Esophagus squamous epithelium (tissue), 4 donors: ENCODE data around the gene PRM2.

ENCODE experiments used
- POLR2A ChIP-seq, 4 donors: fragments of 450-650 bp; IDR thresholded peaks; one replicate each; pipeline ENCODE4 v1.6.1; 2017; ENCODE audit warnings: antibody characterized with exemption in 4 of 4, mild to moderate bottlenecking in 4 of 4, moderate library complexity in 3 of 4
- TF ChIP-seq, protein P1 (sequence below), 6 experiments: fragments of 450-650 bp in 4 of 6; fragments of 200-600 bp in 2 of 6; sonication (generic) in 2 of 6; IDR thresholded peaks; one replicate each; pipeline ENCODE4 v1.5.1; 2016 to 2019; ENCODE audit warnings: antibody characterized with exemption in 6 of 6, mild to moderate bottlenecking in 4 of 6, moderate library complexity in 4 of 6

- TF ChIP-seq, protein P1, sequence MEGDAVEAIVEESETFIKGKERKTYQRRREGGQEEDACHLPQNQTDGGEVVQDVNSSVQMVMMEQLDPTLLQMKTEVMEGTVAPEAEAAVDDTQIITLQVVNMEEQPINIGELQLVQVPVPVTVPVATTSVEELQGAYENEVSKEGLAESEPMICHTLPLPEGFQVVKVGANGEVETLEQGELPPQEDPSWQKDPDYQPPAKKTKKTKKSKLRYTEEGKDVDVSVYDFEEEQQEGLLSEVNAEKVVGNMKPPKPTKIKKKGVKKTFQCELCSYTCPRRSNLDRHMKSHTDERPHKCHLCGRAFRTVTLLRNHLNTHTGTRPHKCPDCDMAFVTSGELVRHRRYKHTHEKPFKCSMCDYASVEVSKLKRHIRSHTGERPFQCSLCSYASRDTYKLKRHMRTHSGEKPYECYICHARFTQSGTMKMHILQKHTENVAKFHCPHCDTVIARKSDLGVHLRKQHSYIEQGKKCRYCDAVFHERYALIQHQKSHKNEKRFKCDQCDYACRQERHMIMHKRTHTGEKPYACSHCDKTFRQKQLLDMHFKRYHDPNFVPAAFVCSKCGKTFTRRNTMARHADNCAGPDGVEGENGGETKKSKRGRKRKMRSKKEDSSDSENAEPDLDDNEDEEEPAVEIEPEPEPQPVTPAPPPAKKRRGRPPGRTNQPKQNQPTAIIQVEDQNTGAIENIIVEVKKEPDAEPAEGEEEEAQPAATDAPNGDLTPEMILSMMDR (IDR thresholded peaks at IDR 0.05), result no peak
- TF ChIP-seq POLR2A (IDR thresholded peaks at IDR 0.05), result no peak
Measured at GRCh38 chr16:11252482-11252931, 23.8 kb downstream of the PRM2 start.
